Activated CD4-positive, CD25-positive, alpha-beta regulatory T cell treated with anti-CD3 and anti-CD28 coated beads, Interleukin-2, amount 50 U/mL, for 72 hours (primary cell): ENCODE measurements around the gene HNMT.
"Not testable (repeated sequence)": the region's sequence is repeated elsewhere in the genome, so short reads cannot be mapped to it uniquely, and the experiment has no call there.

Experiments
- DNase-seq: peaks from one replicate; pipeline ENCODE4 v3.0.0; 2021

Gene HNMT

GRCh38 chr2:137977790-137978189, 13.5 kb downstream of the HNMT start:
- DNase-seq = no peak

GRCh38 chr2:137980459-137980858, 16.2 kb downstream of the HNMT start:
- DNase-seq = no peak

DNA sequence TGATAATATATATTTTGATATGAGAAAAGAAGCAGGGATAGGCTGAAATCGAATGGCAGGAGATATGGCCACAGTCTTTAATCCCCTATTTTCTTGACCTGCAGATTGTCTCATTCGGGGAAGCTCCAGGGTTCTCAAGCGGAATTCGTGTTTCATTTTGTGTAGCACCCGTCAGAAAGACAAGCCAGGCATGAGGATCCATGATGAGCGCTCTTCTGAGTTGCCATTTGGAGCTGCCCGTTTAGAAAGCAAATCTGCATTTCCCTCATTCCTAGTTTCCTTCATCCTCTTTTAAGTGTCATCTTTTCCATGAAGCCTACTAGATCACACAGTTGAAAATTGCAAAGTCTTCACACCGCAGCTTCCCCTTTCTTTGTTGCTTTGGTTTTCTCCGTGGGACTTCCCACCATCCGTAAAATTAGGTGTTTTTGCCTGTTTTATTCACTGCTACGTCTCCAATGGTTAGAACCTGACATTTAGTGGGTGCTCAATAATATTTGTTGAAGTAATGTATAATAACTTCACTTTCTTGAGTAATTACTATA, 16.9 kb downstream of the HNMT start:
- no peak for DNase-seq

- DNase-seq = no peak
These were observed 19.3 kb downstream of the HNMT start for GRCh38 chr2:137983581-137983980.

DNA sequence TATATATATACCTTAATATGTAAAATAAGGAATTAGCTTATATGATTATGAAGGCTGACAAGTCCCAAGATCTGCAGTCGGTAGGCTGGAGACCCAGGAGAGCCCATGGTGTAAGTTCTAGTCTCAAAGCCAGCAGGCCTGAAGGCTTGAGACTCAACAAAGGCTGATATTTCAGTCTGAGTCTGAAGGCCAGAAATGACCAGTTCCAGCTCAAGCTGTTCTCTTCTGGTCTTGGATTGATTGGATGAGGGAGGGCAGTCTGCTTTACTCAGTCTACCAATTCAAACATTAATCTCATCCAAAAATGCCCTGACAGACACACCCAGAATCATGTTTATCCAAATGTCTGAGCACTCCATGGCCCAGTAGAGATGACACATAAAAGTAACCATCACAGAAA, 22.0 kb downstream of the HNMT start:
- no peak for DNase-seq

- no peak for DNase-seq
These were observed 22.7 kb downstream of the HNMT start for GRCh38 chr2:137987011-137987410.

DNA sequence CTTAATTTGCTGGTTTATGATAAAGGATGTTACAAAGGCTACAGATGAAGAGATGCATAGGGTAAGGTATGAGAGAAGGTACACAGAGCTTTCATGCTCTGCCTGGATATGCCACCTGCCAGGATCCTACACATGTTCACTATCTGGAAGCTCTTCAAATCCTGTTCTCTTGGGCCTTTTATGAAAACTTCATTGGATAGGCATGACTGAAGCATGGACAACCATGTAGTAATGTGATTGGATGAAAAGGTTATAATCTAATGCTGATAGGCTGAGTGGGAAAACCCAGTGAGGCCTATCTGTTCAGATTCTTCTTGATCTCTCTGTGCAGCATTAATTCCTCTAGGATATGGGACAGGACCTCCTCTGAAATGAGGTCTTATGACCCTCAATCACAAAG, 26.8 kb downstream of the HNMT start:
- DNase-seq = no peak

- no peak for DNase-seq
These were observed 27.9 kb downstream of the HNMT start for GRCh38 chr2:137992039-137992646.

GRCh38 chr2:137993715-137994476, 29.6 kb downstream of the HNMT start:
- DNase-seq = not testable (repeated sequence)

GRCh38 chr2:137995368-137995767, 31.1 kb downstream of the HNMT start:
- DNase-seq = not testable (repeated sequence)

DNA sequence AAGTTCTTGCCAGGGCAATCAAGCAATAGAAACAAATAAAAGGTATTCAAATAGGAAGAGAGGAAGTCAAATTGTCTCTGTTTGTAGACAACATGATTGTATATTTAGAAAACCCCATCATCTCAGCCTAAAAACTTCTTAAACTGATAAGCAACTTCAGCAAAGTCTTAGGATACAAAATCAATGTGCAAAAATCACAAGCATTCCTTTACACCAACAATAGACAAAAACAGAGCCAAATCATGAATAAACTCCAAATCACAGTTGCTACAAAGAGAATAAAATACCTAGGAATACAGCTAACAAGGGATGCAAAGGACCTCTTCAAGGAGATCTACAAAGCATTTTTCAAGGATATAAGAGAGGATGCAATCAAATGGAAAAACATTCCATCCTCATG, 31.9 kb downstream of the HNMT start:
- not testable (repeated sequence) for DNase-seq

- DNase-seq = no peak
These were observed 33.5 kb downstream of the HNMT start for GRCh38 chr2:137997733-137998132.

DNA sequence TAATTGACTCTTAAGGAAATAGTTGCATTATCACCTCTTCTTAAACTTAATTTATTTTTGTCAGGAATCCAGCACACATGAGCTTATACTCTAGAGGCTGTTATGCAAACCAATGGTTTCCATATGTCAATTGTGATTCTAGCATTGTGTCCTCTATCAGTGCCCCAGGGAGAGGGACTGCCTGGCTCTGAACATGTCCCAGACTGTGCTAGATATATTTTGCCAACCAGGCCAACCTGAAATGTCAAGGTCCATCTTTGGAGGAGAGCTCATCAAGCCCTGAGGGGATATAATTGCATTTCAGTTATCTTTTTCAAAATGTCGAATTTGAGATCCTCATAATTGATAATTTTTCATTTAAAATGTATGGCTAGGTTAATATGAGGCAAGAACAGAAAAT, 34.2 kb downstream of the HNMT start:
- no peak for DNase-seq

- DNase-seq = no peak
These were observed 35.0 kb downstream of the HNMT start for GRCh38 chr2:137999273-137999672.

DNA sequence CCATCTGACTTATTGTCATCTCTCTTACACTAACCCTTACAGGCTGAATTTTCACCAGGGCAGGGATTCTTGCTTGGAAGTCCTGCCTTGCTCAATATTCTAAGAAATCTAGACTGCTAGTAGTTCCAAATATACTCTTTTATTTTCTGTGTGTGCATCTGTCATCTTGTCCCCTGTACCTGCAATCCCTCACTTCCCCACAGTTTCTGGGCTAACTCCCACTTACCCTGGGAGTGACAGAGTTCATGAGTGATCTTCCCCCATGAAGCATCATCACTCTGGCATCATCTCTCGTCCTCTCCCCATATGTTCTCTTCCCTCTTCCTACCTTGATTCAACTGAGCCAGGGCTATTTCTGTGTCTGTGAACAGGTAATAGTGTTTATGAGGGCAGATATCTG, 35.7 kb downstream of the HNMT start:
- DNase-seq = no peak

- no peak for DNase-seq
These were observed 36.5 kb downstream of the HNMT start for GRCh38 chr2:138000796-138001195.

GRCh38 chr2:138003411-138003810, 39.1 kb downstream of the HNMT start:
- DNase-seq = no peak

DNA sequence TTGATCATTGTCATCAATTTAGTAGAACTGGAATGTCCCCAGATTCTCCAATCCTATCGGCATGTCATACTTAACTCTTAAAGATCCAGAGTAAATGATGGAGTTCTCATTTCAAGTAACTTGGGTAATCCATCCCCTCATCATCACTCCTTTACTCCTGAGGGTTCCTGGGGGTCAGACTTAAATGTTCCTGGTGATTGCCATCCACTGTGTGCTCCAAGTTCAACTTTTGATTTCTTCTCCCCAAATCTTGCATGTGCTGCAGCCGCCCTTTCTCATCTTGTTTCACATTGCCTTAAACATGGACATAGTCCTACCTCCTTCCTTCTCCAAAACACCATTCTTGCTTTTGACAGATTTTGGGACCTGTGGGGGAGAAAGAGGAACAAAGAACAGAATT, 43.2 kb downstream of the HNMT start:
- no peak for DNase-seq

- no peak for DNase-seq
These were observed 45.3 kb downstream of the HNMT start for GRCh38 chr2:138009622-138010021.

DNA sequence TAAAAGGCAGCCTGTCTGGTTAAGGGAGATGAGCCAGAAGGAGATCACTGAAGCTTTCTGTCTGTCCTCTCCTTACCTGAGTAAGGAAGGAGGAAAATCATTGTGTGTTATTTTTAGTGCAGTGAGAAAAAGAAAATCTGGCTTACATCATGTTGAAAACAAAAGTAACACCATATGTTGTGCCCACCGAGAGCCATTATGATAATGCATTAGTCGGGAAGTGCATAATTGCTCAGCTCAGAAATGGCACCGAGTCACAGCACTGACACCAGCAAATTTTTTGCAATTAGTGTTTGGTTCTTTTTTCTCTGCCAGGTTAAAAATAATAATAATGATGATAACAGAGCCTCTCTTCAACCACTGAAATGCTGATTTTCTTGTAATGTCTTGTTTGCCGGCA, 46.6 kb downstream of the HNMT start:
- DNase-seq = no peak

DNA sequence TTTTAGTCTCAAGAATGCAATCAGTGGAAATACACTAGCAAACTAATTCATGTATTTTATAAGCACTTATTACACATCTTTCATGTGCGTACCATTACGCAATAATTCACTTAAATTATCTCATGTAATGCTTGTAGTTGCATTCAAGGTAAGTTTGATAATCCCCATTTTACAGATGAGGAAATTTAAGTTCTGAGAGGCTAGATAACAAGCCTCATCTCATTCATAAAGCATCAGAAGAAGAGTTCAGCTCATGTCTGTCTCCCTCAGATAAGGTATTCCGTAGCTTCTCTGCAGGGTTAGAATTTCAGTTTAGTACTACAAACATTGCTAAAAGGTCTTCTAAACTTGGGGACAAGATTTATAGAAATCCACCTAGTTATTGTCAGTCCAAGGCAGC, 47.8 kb downstream of the HNMT start:
- DNase-seq = no peak

GRCh38 chr2:138012968-138013367, 48.7 kb downstream of the HNMT start:
- DNase-seq = no peak

- DNase-seq = no peak
These were observed 49.4 kb downstream of the HNMT start for GRCh38 chr2:138013639-138014038.

- no peak for DNase-seq
These were observed 51.2 kb downstream of the HNMT start for GRCh38 chr2:138015494-138015893.
